ENCODE data around the gene TLN1. TPM values are rescaled to one million over a fixed set of nuclear protein-coding genes. Genes with fewer than 3 reads are reported as not detected.

The TLN1 gene
- total RNA-seq, 1 experiment from 2014 or later: 109 TPM

GRCh38 chr9:35700031-35700430 lies 32.0 kb downstream of the TLN1 start:
- H3K27ac Mint-ChIP-seq: no peak overlapping the region
- ChIA-PET CTCF (interaction anchor here (0.6 kb wide), 1 partner anchor 8 kb away, joined by 3 read pairs; no protein-coding TSS in a partner anchor), POLR2A (no interaction called here)
- ATAC-seq (no peak), DNase-seq (ENCODE audit: low spot score) (no peak)
- TF ChIP-seq E2F1 (CRISPR knock-in tag; IDR thresholded peaks at IDR 0.05) (no peak), MAX (CRISPR knock-in tag; IDR thresholded peaks at IDR 0.05) (no peak), ZNF317 (CRISPR knock-in tag; IDR thresholded peaks at IDR 0.05; ENCODE audit: borderline replicate concordance, low read depth) (no peak), TCF7 (CRISPR knock-in tag; IDR thresholded peaks at IDR 0.05; ENCODE audit: low read depth) (no peak), HMGXB4 (CRISPR knock-in tag; IDR thresholded peaks at IDR 0.05) (no peak), ZNF512 (CRISPR knock-in tag; IDR thresholded peaks at IDR 0.05; ENCODE audit: borderline replicate concordance) (no peak)
- H3K4me1 Mint-ChIP-seq: no peaks in the 10 kb centered on the region
- no peaks in the 10 kb centered on the region for H3K27me3 Mint-ChIP-seq (ENCODE audit: low read depth)
- H3K4me3 Mint-ChIP-seq: no peak overlapping the region
- no peaks in the 10 kb centered on the region for H3K9me3 Mint-ChIP-seq
- H3K36me3 Mint-ChIP-seq: peaks cover 37% of the 10 kb centered on the region

- Mint-ChIP-seq H3K9me3 (no peaks in the 10 kb centered on the region), H3K4me1 (no peaks in the 10 kb centered on the region), H3K36me3 (peaks cover 20% of the 10 kb centered on the region), H3K27ac (no peak overlapping the region), H3K27me3 (ENCODE audit: low read depth) (no peaks in the 10 kb centered on the region), H3K4me3 (no peak overlapping the region)
- ATAC-seq (no peak), DNase-seq (ENCODE audit: low spot score) (no peak)
- ChIA-PET POLR2A (interaction anchor here (0.5 kb wide), 1 partner anchor 12 kb away, joined by 3 read pairs; no protein-coding TSS in a partner anchor), CTCF (interaction anchor here (0.9 to 6.8 kb wide), 4 partner anchors 15 to 92 kb away, joined by 3 to 103 read pairs (median 16); partner anchors contain the start of genes ARHGEF39, CREB3 and TLN1)
- no peak for TF ChIP-seq FOXJ3 (CRISPR knock-in tag; IDR thresholded peaks at IDR 0.05; ENCODE audit: borderline replicate concordance)
Measured at GRCh38 chr9:35698231-35698630, 33.8 kb downstream of the TLN1 start.

GRCh38 chr9:35697486-35697885 lies 34.5 kb downstream of the TLN1 start:
- ChIA-PET CTCF (interaction anchor here (0.6 to 6.8 kb wide), 21 partner anchors 8 to 650 kb away, joined by 3 to 127 read pairs (median 11); partner anchors contain the start of genes ARHGEF39, CCDC107, CREB3 and RMRP), POLR2A (interaction anchor here (0.5 to 1.7 kb wide), 2 partner anchors 13 to 36 kb away, joined by 3 to 5 read pairs; no protein-coding TSS in a partner anchor)
- Mint-ChIP-seq H3K9me3 (no peaks in the 10 kb centered on the region), H3K4me1 (no peaks in the 10 kb centered on the region), H3K27ac (no peak overlapping the region), H3K27me3 (ENCODE audit: low read depth) (no peaks in the 10 kb centered on the region), H3K4me3 (no peak overlapping the region), H3K36me3 (peaks cover 12% of the 10 kb centered on the region)
- no peak for TF ChIP-seq ARID4B (CRISPR knock-in tag; IDR thresholded peaks at IDR 0.05; ENCODE audit: borderline replicate concordance)
- TF ChIP-seq KAT7 (CRISPR knock-in tag; IDR thresholded peaks at IDR 0.05; ENCODE audit: borderline replicate concordance): no peak
- TF ChIP-seq CDX4 (CRISPR knock-in tag; IDR thresholded peaks at IDR 0.05; ENCODE audit: borderline replicate concordance): no peak
- no peak for TF ChIP-seq RORB (CRISPR knock-in tag; IDR thresholded peaks at IDR 0.05)
- TF ChIP-seq NR2C2 (CRISPR knock-in tag; IDR thresholded peaks at IDR 0.05): no peak
- TF ChIP-seq NR3C1 (CRISPR knock-in tag; conservative IDR thresholded peaks at IDR 0.05; ENCODE audit: low read depth): no peak
- TF ChIP-seq HMGXB4 (CRISPR knock-in tag; IDR thresholded peaks at IDR 0.05): no peak
- no peak for TF ChIP-seq ATF2 (CRISPR knock-in tag; IDR thresholded peaks at IDR 0.05; ENCODE audit: borderline replicate concordance, low read depth)
- ATAC-seq (no peak), DNase-seq (ENCODE audit: low spot score) (no peak)

All from WTC11 (cell line).